Stimulated activated CD8-positive, alpha-beta memory T cell treated with anti-CD3 and anti-CD28 coated beads, Interleukin-12 subunit alpha, Interleukin-12 subunit beta, amount 100 ng/mL, for 1 hour (primary cell): ENCODE measurements around the gene TUSC7.

ENCODE experiments used
- DNase-seq: peaks from one replicate; pipeline ENCODE4 v3.0.0-alpha.2; 2020; ENCODE audit warnings: low read depth

The TUSC7 gene

GRCh38 chr3:116709479-116709878 is at the start of gene TUSC7:
Gene TUSC7 (plus strand): TSS chr3:116709779.
- DNase-seq = no peak

GRCh38 chr3:116661196-116661595 is 48.4 kb upstream of the TUSC7 start:
- no peak for DNase-seq

GRCh38 chr3:116663161-116664110 is 46.1 kb upstream of the TUSC7 start:
- DNase-seq = no peak

GRCh38 chr3:116667324-116667723 is 42.3 kb upstream of the TUSC7 start:
- DNase-seq = no peak

- no peak for DNase-seq
Measured at GRCh38 chr3:116667791-116668190, 41.8 kb upstream of the TUSC7 start.

- no peak for DNase-seq
Measured at GRCh38 chr3:116669576-116669975, 40.0 kb upstream of the TUSC7 start.

GRCh38 chr3:116671151-116671550 is 38.4 kb upstream of the TUSC7 start:
- DNase-seq = no peak

GRCh38 chr3:116678853-116679252 is 30.7 kb upstream of the TUSC7 start:
- no peak for DNase-seq

- no peak for DNase-seq
Measured at GRCh38 chr3:116691041-116691440, 18.5 kb upstream of the TUSC7 start.

GRCh38 chr3:116701070-116701469 is 8.5 kb upstream of the TUSC7 start:
- DNase-seq = no peak

GRCh38 chr3:116702334-116702733 is 7.2 kb upstream of the TUSC7 start:
- no peak for DNase-seq

- no peak for DNase-seq
Measured at GRCh38 chr3:116707531-116707930, 2.0 kb upstream of the TUSC7 start.

GRCh38 chr3:116716490-116716889 is 6.9 kb downstream of the TUSC7 start:
- DNase-seq = no peak

GRCh38 chr3:116717566-116717965 is 8.0 kb downstream of the TUSC7 start:
- DNase-seq = no peak

- DNase-seq = no peak
Measured at GRCh38 chr3:116728454-116728853, 18.9 kb downstream of the TUSC7 start.

- DNase-seq = no peak
Measured at GRCh38 chr3:116734243-116734642, 24.7 kb downstream of the TUSC7 start.

GRCh38 chr3:116739678-116740077 is 30.1 kb downstream of the TUSC7 start:
- no peak for DNase-seq

GRCh38 chr3:116740293-116740692 is 30.7 kb downstream of the TUSC7 start:
- no peak for DNase-seq

GRCh38 chr3:116741467-116741866 is 31.9 kb downstream of the TUSC7 start:
- no peak for DNase-seq

- no peak for DNase-seq
Measured at GRCh38 chr3:116743062-116743461, 33.5 kb downstream of the TUSC7 start.

- no peak for DNase-seq
Measured at GRCh38 chr3:116749388-116749787, 39.8 kb downstream of the TUSC7 start.

- no peak for DNase-seq
Measured at GRCh38 chr3:116757315-116757714, 47.7 kb downstream of the TUSC7 start.

GRCh38 chr3:116759316-116759715 is 49.7 kb downstream of the TUSC7 start:
- DNase-seq = no peak
